Activated CD4-positive, alpha-beta T cell treated with anti-CD3 and anti-CD28 coated beads, Interleukin-2, amount 10 ng/mL, durations not matched to agents 7 days and 5 days (primary cell): ENCODE results near the gene TLR2. TPM values are rescaled to one million over a fixed set of nuclear protein-coding genes. Genes with fewer than 3 reads are reported as not detected.
A peak's percentile ranks its signal among the peaks of the same experiment; 100 is the strongest.
"Not testable (repeated sequence)": the region's sequence is repeated elsewhere in the genome, so short reads cannot be mapped to it uniquely, and the experiment has no call there.

Source experiments
- CTCF ChIA-PET: fragments of 350-600 bp; sonication (Branson Sonifier 250); formaldehyde crosslinking; loops from one replicate; lab custom pipeline; 2021; ENCODE audit warnings: antibody characterized with exemption; lab: Charles Lee
- POLR2A ChIA-PET: fragments of 350-600 bp; sonication (Branson Sonifier 250); formaldehyde crosslinking; loops from one replicate; lab custom pipeline; 2021; ENCODE audit warnings: antibody characterized with exemption; lab: Charles Lee
- DNase-seq: peaks from one replicate; pipeline ENCODE4 v3.0.0-alpha.2; 2020
- H3K27ac Mint-ChIP-seq: one replicate; pipeline ENCODE4 v1.8.0; 2021; ENCODE audit warnings: mild to moderate bottlenecking, moderate library complexity, mixed read lengths
- H3K27me3 Mint-ChIP-seq: one replicate; pipeline ENCODE4 v1.8.0; 2021; ENCODE audit warnings: mixed read lengths
- H3K36me3 Mint-ChIP-seq: one replicate; pipeline ENCODE4 v1.8.0; 2021; ENCODE audit warnings: low read depth, mixed read lengths
- H3K4me1 Mint-ChIP-seq: one replicate; pipeline ENCODE4 v1.8.0; 2021; ENCODE audit warnings: mixed read lengths
- H3K4me3 Mint-ChIP-seq: one replicate; pipeline ENCODE4 v1.8.0; 2021; ENCODE audit warnings: mild to moderate bottlenecking, moderate library complexity, mixed read lengths
- H3K9me3 Mint-ChIP-seq: one replicate; pipeline ENCODE4 v1.8.0; 2021; ENCODE audit warnings: mixed read lengths
- total RNA-seq, 2 experiments: library from RNA; stranded (reverse); gene quantifications; one replicate each; pipeline ENCODE4 v1.2.3, GENCODE V29; 2021

The TLR2 gene
- total RNA-seq, 2 experiments from 2014 or later, result 0.97 to 2.0 TPM

DNA sequence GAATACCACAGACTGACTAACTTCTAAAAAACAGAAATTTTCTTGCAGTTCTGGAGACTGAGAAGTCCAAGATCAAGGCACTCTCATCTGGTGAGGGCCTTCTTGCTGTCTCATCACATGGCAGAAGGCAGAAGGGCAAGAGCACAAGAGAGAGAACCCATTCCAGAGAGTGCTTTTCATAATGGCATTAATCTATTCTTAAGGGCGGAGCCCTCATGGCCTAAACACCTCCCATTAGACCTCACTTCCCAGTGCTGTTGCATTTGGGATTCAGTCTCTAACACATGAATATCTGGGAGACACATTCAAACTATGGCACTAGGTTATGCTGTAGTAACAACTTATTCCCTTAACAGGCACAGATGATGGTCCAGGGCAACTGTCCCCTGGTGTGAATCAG is 37.1 kb upstream of the TLR2 start:
- Mint-ChIP-seq H3K4me1 (peaks cover 30% of the 10 kb centered on the region), H3K27ac (no peak overlapping the region), H3K9me3 (peaks cover 2% of the 10 kb centered on the region)

DNA sequence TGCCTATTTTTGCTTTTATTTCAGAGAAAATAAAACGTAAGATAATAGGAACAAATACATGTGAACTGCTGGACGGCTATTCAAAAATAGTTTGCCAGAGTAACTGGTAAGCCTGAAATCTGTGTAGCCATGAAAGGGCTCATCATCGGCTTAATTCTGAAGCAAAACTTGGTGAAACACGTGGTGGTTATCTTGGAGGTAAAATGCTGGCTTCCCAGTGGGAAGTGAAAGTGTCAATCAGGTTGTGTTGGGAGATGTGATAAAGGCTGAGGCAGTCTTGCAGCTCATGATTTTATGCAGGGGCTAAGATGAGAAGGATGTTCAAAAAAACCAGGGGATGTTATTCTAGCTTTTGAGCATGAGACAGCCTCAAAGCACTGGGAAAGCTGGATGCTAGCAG is 36.1 kb upstream of the TLR2 start:
- H3K27ac Mint-ChIP-seq, result no peak overlapping the region
- peaks cover 37% of the 10 kb centered on the region for H3K4me1 Mint-ChIP-seq
- CTCF ChIA-PET, result interaction anchor here (0.9 to 2.4 kb wide), 4 partner anchors 8 to 301 kb away, joined by 4 to 10 read pairs (median 5); no protein-coding TSS in a partner anchor
- H3K4me3 Mint-ChIP-seq, result no peak overlapping the region
- no peaks in the 10 kb centered on the region for H3K36me3 Mint-ChIP-seq
- no peak for DNase-seq
- peaks cover 2% of the 10 kb centered on the region for H3K9me3 Mint-ChIP-seq
- POLR2A ChIA-PET, result no interaction called here
- no peaks in the 10 kb centered on the region for H3K27me3 Mint-ChIP-seq

More for the DNA sequence above, 37.1 kb upstream of the TLR2 start:
- ChIA-PET POLR2A (no interaction called here), CTCF (interaction anchor here (0.9 kb wide), 1 partner anchor 60 kb away, joined by 4 read pairs; no protein-coding TSS in a partner anchor)
- DNase-seq, result no peak
- Mint-ChIP-seq H3K36me3 (no peaks in the 10 kb centered on the region), H3K4me3 (no peak overlapping the region), H3K27me3 (no peaks in the 10 kb centered on the region)

DNA sequence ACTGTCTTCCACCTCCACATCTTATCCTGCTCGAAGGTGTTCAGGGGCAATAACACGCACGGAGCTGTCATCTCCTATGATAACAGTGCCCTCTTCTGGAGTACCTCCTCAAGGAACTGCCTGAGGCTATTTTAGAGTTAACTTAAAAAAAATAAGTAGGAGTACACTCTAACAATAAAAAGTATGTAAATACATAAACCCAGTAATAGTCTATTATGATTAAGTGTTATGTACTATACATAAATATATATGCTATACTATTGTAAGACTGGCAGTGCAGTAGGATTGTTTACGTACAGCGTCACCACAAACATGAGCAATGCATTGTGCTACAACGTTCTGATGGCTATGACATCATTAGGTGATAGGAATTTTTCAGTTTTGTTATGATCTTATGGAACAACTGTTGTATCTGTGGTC is 34.5 kb upstream of the TLR2 start:
- DNase-seq, result peak; percentile 19
- Mint-ChIP-seq H3K36me3 (no peaks in the 10 kb centered on the region), H3K9me3 (peaks cover 2% of the 10 kb centered on the region), H3K4me1 (peaks cover 33% of the 10 kb centered on the region), H3K27me3 (no peaks in the 10 kb centered on the region), H3K4me3 (no peak overlapping the region), H3K27ac (no peak overlapping the region)
- POLR2A ChIA-PET, result interaction anchor here (0.7 kb wide), 1 partner anchor 127 kb away, joined by 3 read pairs; no protein-coding TSS in a partner anchor
- CTCF ChIA-PET, result interaction anchor here (0.9 to 2.4 kb wide), 5 partner anchors 10 to 308 kb away, joined by 3 to 10 read pairs (median 6); no protein-coding TSS in a partner anchor

DNA sequence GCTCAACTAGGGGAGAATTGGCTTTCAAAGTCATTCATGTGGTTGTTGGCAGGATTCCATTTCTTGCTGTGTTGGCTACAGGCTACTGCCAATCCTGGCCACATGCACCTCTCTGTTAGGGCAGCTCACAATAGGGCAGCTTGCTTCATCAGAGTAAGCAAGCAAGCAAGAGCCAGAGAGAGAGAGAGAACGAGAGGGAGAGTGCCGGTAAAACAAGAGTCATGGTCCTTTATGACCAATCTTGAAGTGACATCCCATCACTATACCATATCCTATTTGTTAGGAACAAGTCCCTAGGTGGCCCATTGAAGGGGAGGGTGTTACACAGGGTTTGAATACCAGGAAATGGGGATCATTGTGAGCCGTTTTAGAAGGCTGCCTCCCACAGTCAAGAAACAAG is 33.0 kb upstream of the TLR2 start:
- Mint-ChIP-seq H3K4me3 (no peak overlapping the region), H3K36me3 (no peaks in the 10 kb centered on the region), H3K4me1 (peaks cover 37% of the 10 kb centered on the region), H3K27ac (peak overlapping the region; percentile 89), H3K9me3 (no peaks in the 10 kb centered on the region), H3K27me3 (peaks cover 3% of the 10 kb centered on the region)
- no peak for DNase-seq
- CTCF ChIA-PET, result interaction anchor here (0.5 to 1.3 kb wide), 5 partner anchors 8 to 276 kb away, joined by 3 read pairs; partner anchors contain the start of gene TMEM131L
- POLR2A ChIA-PET, result no interaction called here

DNA sequence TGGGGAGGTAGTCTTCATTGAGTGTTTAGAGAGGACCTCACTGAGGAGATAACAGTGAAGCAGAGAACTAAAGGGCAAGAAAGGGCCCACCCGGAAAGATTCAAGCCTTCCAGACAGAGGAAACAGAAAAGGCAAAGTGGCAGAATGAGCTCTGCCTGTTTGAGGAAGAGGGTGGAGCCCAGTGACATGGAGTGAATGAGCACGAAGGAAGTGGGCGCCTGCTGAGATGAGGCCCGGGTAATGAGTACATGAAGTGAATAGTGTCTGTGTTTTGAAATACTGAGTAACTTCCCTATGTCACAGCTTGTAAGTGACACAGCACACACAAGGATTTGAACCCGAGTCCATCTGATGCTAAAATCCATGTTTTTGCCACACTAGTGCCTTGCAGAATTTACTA is 32.5 kb upstream of the TLR2 start:
- POLR2A ChIA-PET, result no interaction called here
- CTCF ChIA-PET, result interaction anchor here (0.5 to 2.1 kb wide), 4 partner anchors 7 to 220 kb away, joined by 3 to 7 read pairs (median 3); no protein-coding TSS in a partner anchor
- H3K4me1 Mint-ChIP-seq, result peaks cover 37% of the 10 kb centered on the region
- no peak overlapping the region for H3K4me3 Mint-ChIP-seq
- peak overlapping the region; percentile 89 for H3K27ac Mint-ChIP-seq
- DNase-seq, result peak; percentile 64
- no peaks in the 10 kb centered on the region for H3K9me3 Mint-ChIP-seq
- no peaks in the 10 kb centered on the region for H3K36me3 Mint-ChIP-seq
- H3K27me3 Mint-ChIP-seq, result peaks cover 3% of the 10 kb centered on the region

DNA sequence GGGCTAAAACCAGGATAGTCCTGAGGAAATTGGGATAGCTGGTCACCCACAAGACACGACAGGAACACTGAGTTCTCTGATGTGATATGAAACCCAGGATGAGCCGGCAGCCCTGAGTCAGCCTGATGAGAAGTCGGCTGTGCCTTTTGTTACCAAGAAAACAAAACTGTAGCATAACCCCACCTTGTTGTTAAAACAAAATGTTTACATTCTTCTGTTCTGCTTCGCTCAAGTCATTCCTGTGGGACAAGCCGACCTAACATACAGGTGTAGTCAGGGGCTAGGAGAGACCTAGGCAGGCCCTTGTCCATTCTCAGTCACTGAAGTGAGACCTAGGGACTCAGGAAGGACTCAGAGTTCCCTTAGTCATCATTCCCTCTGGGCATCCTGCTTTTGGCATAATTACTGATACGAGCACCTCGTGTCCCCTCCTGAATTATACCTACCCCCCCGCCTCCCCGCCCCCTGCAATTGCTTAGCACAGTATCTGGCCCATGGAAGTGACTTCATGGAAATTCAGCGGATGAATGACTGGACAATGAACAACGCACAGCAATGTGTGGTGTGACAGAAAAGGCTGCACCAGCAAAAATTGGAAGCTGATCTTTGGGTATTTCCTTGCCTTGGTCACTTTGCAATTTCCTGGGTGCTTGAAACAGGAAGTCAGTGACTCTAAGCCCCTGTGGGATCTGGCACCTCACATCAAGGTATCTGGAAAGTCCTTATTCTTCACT is 31.9 kb upstream of the TLR2 start:
- Mint-ChIP-seq H3K4me3 (no peak overlapping the region), H3K9me3 (no peaks in the 10 kb centered on the region), H3K27ac (peak overlapping the region; percentile 89), H3K27me3 (peaks cover 3% of the 10 kb centered on the region), H3K36me3 (no peaks in the 10 kb centered on the region), H3K4me1 (peaks cover 37% of the 10 kb centered on the region)
- POLR2A ChIA-PET, result no interaction called here
- DNase-seq, result no peak
- CTCF ChIA-PET, result interaction anchor here (0.5 to 2.1 kb wide), 4 partner anchors 8 to 307 kb away, joined by 3 to 7 read pairs (median 4); no protein-coding TSS in a partner anchor

DNA sequence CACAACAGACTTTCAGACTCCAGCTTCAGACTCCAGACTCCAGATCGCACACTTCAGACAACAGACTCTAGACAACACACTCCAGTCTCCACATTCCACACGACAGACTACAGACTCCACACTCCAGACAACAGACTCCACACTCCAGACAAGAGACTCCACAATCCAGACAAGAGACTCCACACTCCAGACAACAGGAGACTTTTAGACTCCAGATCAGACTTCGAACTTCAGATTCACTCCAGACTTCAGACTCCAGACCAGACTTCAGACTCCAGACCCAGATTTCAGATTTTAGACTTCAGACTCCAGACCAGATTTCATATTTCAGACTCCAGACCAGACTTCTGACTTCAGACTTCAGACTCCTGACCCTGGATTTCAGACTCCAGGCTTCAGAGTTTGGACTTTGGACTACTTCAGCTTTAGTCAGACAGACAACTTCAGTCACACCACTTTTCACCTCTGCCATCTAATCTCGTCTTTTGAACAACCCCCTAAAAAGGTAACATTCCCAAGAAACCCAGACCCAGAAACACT is 29.0 kb upstream of the TLR2 start:
- H3K4me3 Mint-ChIP-seq, result no peak overlapping the region
- H3K9me3 Mint-ChIP-seq, result no peaks in the 10 kb centered on the region
- peaks cover 27% of the 10 kb centered on the region for H3K4me1 Mint-ChIP-seq
- ChIA-PET CTCF (interaction anchor here (0.6 kb wide), 1 partner anchor 548 kb away, joined by 4 read pairs; no protein-coding TSS in a partner anchor), POLR2A (no interaction called here)
- no peak for DNase-seq
- no peak overlapping the region for H3K27ac Mint-ChIP-seq
- H3K36me3 Mint-ChIP-seq, result no peaks in the 10 kb centered on the region
- H3K27me3 Mint-ChIP-seq, result peaks cover 3% of the 10 kb centered on the region

DNA sequence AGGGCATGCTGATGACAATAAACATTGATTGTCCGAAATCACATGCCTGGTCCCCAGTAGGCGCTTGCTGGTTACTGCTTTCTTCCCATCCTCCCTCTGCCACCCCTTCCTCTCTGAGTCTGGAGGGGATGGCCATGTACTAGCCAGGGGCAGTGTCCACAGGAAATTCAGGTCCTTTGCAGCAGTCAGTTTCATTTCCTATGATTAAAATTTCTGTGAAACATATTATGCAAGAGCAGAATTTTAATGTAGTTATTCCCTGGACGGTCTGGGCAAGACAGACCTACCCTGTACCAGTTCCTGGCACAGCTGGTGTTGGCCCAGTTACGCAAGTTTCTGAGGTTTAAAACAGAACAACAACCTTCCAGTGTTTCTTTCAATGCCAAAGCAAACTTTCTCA is 28.2 kb upstream of the TLR2 start:
- POLR2A ChIA-PET, result no interaction called here
- Mint-ChIP-seq H3K27me3 (peaks cover 3% of the 10 kb centered on the region), H3K4me3 (no peak overlapping the region), H3K27ac (no peak overlapping the region), H3K9me3 (no peaks in the 10 kb centered on the region), H3K4me1 (peaks cover 21% of the 10 kb centered on the region), H3K36me3 (no peaks in the 10 kb centered on the region)
- no peak for DNase-seq
- CTCF ChIA-PET, result interaction anchor here (0.5 to 0.6 kb wide), 2 partner anchors 13 to 509 kb away, joined by 4 to 6 read pairs; no protein-coding TSS in a partner anchor

DNA sequence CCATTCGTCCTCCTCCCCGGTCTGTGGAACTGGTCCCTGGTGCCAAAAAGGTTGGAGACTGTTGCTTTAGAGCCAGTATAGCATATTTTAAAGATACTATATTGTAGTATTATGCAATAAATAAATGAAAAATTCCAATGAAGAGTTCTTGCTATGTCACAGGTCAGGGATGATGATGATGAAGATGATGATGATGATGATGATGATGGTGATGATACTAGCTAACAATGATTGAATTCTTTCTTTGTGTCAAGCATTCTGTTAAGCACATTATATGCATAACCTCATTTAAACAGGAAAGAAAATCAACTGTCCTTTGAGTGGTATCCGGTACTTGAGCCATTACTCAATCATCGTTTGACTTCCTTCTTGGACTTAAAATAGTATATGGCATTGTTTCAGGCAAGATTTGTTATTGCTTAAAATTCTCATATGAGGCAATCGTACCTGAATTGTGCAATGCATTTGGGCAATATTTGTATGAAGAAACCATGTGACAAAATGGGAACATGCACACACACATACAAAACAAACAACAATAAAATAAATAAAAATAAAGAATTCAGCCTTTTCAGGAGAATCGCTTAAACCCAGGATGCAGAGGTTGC is 22.8 kb upstream of the TLR2 start:
- ChIA-PET CTCF (interaction anchor here (0.6 kb wide), 1 partner anchor 94 kb away, joined by 3 read pairs; no protein-coding TSS in a partner anchor), POLR2A (no interaction called here)
- Mint-ChIP-seq H3K4me3 (no peak overlapping the region), H3K4me1 (no peaks in the 10 kb centered on the region), H3K27ac (no peak overlapping the region), H3K27me3 (no peaks in the 10 kb centered on the region), H3K9me3 (peaks cover 7% of the 10 kb centered on the region), H3K36me3 (no peaks in the 10 kb centered on the region)
- no peak for DNase-seq

DNA sequence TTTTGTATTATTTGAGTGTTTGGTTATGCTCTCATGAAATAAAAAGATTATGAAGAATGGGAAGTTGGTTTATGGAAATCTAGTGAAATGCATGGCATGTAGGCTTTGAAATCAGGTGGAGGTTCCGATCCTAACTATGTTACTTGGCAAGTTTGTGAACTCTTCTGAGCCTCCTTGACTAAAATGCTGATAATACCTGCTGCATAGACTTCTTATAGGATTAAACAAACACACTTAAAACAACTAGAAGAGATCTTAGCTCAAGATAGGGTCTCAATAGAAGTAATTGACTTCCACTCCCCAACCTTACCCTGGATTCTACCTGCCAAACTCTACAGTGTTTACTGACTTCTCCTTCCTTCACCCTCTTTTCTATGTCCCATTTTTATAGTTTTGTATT is 22.2 kb upstream of the TLR2 start:
- no peak for DNase-seq
- ChIA-PET POLR2A (no interaction called here), CTCF (interaction anchor here (0.6 kb wide), 1 partner anchor 95 kb away, joined by 3 read pairs; no protein-coding TSS in a partner anchor)
- H3K4me3 Mint-ChIP-seq, result no peak overlapping the region
- H3K27me3 Mint-ChIP-seq, result peaks cover under 1% of the 10 kb centered on the region
- peaks cover 7% of the 10 kb centered on the region for H3K9me3 Mint-ChIP-seq
- H3K27ac Mint-ChIP-seq, result no peak overlapping the region
- no peaks in the 10 kb centered on the region for H3K4me1 Mint-ChIP-seq
- no peaks in the 10 kb centered on the region for H3K36me3 Mint-ChIP-seq

DNA sequence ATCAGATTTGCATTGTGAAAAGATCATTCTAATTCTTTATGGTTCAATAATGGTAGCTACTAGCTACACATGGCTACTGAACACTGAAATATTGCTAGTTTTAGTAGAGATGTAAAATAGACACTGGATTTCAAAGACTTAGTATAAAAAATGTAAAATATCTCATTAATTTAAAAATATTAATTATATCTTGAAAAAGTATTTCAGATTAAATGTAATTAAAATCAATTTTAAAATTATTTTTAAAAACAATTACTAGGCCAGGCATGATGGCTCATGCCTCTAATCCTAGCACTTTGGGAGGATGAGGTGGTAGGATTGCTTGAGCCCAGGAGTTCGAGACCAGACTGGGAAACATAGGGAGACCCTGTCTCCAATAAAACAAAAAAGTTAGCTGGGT is 20.4 kb upstream of the TLR2 start:
- POLR2A ChIA-PET, result no interaction called here
- Mint-ChIP-seq H3K27me3 (peaks cover 11% of the 10 kb centered on the region), H3K4me3 (no peak overlapping the region), H3K9me3 (peaks cover 7% of the 10 kb centered on the region), H3K27ac (no peak overlapping the region), H3K4me1 (no peaks in the 10 kb centered on the region), H3K36me3 (no peaks in the 10 kb centered on the region)
- no peak for DNase-seq
- CTCF ChIA-PET, result interaction anchor here (0.5 kb wide), 1 partner anchor 472 kb away, joined by 3 read pairs; no protein-coding TSS in a partner anchor

DNA sequence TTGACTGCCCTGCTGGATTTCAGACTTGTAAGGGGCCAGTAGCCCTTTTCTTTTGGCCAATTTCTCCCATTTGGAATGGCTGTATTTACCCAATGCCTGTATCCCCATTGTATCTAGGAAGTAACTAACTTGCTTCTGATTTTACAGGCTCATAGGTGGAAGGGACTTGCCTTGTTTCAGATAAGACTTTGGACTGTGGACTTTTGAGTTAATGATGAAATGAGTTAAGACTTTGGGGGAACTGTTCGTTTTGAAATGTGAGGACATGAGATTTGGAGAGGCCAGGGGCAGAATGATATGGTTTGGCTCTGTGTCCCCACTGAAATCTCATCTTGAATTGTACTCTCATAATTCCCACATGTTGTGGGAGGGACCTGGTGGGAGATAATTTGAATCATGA is 17.6 kb upstream of the TLR2 start:
- CTCF ChIA-PET, result interaction anchor here (1.1 to 1.3 kb wide), 2 partner anchors 15 to 16 kb away, joined by 3 read pairs; no protein-coding TSS in a partner anchor
- H3K4me3 Mint-ChIP-seq, POLR2A ChIA-PET, H3K9me3 Mint-ChIP-seq, DNase-seq, H3K27ac Mint-ChIP-seq, H3K4me1 Mint-ChIP-seq, H3K36me3 Mint-ChIP-seq: not testable (repeated sequence)
- peaks cover 22% of the 10 kb centered on the region for H3K27me3 Mint-ChIP-seq
